Dorsolateral prefrontal cortex (tissue), 118 donors: ENCODE measurements around the gene SIRT4. TPM values are rescaled to one million over a fixed set of nuclear protein-coding genes. Genes with fewer than 3 reads are reported as not detected.

Experiments
- total RNA-seq, 120 experiments: library from RNA; stranded (reverse); gene quantifications; one replicate each; pipeline versions ENCODE4 v1.2.3 to v1.2.4, GENCODE V29; 2022

The SIRT4 gene
- total RNA-seq, 120 experiments from 2014 or later: 1.9 to 15.5 (median 6.3) TPM

Other genes starting within 250 kb of the SIRT4 start
- gene RAB35, start 185.6 kb upstream of the SIRT4 start, total RNA-seq: 10 to 100 TPM; 35.0 to 69.2 (median 52.4) TPM
- 100 to 1,000 TPM in 2 of 120 experiments, 10 to 100 TPM in 118; 44.5 to 107 (median 69.9) TPM for gene GCN1, start 107.6 kb upstream of the SIRT4 start, total RNA-seq
- gene RPLP0, start 101.2 kb upstream of the SIRT4 start, total RNA-seq: 100 to 1,000 TPM; 199 to 446 (median 270) TPM
- gene PXN, start 36.6 kb upstream of the SIRT4 start, total RNA-seq: 10 to 100 TPM; 15.7 to 57.9 (median 32.8) TPM
- gene RNU4-2, start 10.4 kb upstream of the SIRT4 start, total RNA-seq: over 10,000 TPM in 111 of 120 experiments, 1,000 to 10,000 TPM in 9; 2,947 to 35,484 (median 19,179) TPM
- 1,000 to 10,000 TPM in 110 of 120 experiments, 100 to 1,000 TPM in 10; 125 to 4,648 (median 2,054) TPM for gene RNU4-1, start 9.1 kb upstream of the SIRT4 start, total RNA-seq
- gene PLA2G1B, start 25.5 kb downstream of the SIRT4 start, total RNA-seq: 1 to 10 TPM in 2 of 120 experiments, not detected in 118; 1.3 to 1.9 TPM
- gene MSI1, start 66.8 kb downstream of the SIRT4 start, total RNA-seq: 10 to 100 TPM in 111 of 120 experiments, 1 to 10 TPM in 9; 4.5 to 44.7 (median 15.4) TPM
- gene COX6A1, start 135.8 kb downstream of the SIRT4 start, total RNA-seq: 100 to 1,000 TPM; 341 to 794 (median 594) TPM
- 10 to 100 TPM in 80 of 120 experiments, 1 to 10 TPM in 40; 5.4 to 16.5 (median 11.1) TPM for gene TRIAP1, start 144.1 kb downstream of the SIRT4 start, total RNA-seq
- 10 to 100 TPM; 18.3 to 41.4 (median 28.7) TPM for gene GATC, start 144.1 kb downstream of the SIRT4 start, total RNA-seq
- gene SRSF9, start 167.4 kb downstream of the SIRT4 start, total RNA-seq: 100 to 1,000 TPM in 30 of 120 experiments, 10 to 100 TPM in 90; 76.0 to 113 (median 95.4) TPM
- gene DYNLL1, start 193.8 kb downstream of the SIRT4 start, total RNA-seq: 100 to 1,000 TPM; 262 to 795 (median 615) TPM
- gene COQ5, start 226.8 kb downstream of the SIRT4 start, total RNA-seq: 10 to 100 TPM; 14.4 to 30.4 (median 22.9) TPM
- gene RNF10, start 232.0 kb downstream of the SIRT4 start, total RNA-seq: 100 to 1,000 TPM; 177 to 288 (median 215) TPM